CD4-positive, alpha-beta T cell treated with Interleukin-21 for 1 hour (primary cell): ENCODE results near the gene TRIM26.
A peak's percentile ranks its signal among the peaks of the same experiment; 100 is the strongest.
"Not testable (repeated sequence)": the region's sequence is repeated elsewhere in the genome, so short reads cannot be mapped to it uniquely, and the experiment has no call there.

Source experiments
- DNase-seq: peaks from one replicate; pipeline ENCODE4 v3.0.0-alpha.2; 2020

The TRIM26 gene

DNA sequence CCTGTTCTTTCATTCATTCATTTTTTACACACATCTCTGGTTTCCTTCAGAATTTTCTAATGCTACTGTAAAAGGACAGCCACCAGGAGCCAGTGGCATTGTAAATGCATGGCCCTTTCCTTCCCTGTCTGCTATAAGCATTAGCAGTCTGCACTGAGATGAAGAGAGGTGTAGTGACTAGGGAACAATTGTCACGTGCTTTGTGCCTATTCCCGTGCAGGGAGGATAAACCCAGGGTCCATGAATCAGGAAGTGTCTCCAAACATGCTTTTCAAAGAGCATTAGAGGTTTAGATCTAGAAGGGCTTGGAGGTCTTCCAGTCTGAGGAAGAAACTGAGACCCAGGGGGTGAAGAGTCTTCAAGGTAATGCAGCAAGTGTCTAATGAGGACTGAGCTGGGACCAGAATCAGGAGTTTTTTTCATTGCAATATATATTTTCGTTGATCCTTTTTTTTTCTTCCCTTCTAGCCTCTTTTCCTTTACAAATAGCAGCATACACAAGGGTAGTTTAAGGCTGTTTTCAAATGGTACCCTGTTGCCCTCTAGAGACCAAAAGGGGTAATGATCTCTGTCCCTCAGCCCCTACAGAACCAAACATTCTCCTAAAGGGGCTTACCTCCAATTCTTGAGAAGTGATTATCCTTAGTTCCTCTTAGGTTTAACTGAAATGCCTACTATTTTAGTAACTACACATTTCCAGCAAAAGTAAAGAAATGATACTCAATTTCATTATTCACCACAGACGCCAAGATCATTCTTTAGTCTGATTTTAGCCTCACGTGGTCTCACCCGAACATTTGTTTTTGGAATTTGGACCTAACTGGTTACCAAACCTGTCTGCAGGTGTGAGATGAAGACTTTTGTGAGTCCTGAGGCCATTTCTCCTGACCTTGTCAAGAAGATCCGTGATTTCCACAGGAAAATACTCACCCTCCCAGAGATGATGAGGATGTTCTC, 43.3 kb downstream of the TRIM26 start:
- DNase-seq = peak; percentile 51

DNA sequence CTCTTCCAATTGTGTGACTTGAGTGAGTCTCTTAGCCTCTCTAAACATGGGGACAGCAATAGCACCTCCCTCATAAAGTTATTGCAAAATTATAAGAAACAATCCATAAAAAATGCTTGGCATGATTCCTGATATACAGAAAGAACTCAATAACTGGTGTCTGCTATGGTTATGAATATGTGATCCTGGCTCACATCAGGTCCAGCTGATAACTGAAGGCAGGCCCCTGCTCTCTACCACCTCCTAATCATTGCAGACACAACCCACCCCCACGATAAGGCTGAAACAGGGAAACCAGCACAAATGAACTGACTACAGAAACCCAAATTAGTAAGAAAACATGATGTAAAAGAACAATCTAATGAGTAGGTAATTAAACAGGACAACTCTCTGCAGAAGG, 44.5 kb downstream of the TRIM26 start:
- no peak for DNase-seq

DNA sequence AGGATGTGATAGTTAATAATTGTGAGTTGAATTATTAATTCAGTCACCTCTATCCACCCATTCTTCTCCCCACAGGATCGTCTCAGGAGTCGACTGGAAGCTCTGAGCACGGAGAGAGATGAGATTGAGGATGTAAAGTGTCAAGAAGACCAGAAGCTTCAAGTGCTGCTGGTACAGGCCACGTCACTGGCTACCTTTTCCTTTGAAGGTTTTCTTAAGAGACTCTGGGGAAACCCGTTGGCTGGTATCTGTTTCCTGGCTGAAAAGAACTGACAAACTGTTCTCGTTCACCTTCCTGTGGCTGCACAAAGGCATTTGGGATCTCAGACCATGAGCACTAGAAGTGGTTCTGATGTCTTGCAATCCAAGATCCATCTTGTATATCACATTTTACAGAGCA, 46.1 kb downstream of the TRIM26 start:
- peak; percentile 24 for DNase-seq

DNA sequence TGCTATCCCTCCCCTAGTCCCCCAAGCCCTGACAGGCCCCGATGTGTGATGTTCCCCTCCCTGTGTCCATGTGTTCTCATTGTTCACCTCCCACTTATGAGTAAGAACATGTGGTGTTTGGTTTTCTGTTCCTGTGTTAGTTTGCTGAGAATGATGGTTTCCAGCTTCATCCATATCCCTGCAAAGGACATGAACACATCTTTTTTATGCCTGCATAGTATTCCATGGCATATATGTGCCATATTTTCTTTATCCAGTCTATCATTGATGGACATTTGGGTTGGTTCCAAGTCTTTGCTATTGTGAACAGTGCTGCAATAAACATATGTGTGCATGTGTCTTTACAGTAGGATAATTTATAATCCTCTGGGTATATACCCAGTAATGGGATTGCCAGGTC, 48.0 kb downstream of the TRIM26 start:
- DNase-seq = not testable (repeated sequence)

DNA sequence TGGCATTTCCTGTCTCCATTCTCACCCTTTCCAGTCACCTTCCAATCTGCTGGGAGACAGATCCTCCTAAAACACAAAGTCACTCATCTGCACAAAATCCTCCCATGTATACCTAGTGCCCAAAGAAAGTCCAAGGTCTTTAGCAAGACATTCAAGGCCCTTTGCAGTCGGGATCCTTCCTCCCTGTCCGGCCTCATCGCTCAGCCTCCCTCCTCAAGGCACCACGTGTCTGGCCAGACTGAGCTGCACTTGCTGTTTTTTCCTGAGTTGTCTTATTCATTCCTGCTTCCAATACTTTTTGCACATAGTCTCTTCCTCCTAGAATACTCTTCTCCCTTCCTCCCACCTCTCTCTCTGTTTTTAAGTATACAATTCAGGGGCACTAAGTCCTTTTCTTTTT, 48.5 kb downstream of the TRIM26 start:
- DNase-seq = no peak

DNA sequence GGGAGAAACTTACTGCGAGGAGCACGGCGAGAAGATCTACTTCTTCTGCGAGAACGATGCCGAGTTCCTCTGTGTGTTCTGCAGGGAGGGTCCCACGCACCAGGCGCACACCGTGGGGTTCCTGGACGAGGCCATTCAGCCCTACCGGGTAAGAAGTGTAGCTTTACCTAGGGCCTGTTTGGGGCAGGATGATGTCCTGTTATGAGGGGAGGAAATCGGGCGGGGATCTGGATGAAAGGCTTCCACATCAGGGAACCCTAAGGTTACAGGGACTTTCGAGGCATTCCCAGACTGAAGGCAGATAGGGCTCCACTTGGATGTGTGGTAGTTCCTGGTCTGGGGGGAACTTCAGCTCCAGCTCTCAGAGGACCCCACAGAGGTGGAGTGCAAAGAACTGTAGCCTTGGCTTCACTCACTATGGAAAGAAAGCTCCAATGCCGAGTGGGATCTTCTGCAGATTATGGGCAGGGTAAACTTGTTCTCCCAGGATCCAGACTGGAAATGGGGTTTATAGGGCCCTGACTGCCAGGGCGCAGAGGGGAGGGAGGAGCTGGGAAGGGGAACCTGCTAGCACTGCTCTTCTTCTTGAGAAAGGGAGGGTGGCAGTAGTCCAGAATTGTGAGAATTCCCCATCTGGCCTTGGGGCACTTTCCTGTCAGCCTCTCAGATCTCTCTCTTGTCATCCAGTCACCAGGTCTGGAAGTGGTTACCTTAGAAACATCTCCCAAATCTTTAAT, 49.1 kb downstream of the TRIM26 start:
- no peak for DNase-seq

DNA sequence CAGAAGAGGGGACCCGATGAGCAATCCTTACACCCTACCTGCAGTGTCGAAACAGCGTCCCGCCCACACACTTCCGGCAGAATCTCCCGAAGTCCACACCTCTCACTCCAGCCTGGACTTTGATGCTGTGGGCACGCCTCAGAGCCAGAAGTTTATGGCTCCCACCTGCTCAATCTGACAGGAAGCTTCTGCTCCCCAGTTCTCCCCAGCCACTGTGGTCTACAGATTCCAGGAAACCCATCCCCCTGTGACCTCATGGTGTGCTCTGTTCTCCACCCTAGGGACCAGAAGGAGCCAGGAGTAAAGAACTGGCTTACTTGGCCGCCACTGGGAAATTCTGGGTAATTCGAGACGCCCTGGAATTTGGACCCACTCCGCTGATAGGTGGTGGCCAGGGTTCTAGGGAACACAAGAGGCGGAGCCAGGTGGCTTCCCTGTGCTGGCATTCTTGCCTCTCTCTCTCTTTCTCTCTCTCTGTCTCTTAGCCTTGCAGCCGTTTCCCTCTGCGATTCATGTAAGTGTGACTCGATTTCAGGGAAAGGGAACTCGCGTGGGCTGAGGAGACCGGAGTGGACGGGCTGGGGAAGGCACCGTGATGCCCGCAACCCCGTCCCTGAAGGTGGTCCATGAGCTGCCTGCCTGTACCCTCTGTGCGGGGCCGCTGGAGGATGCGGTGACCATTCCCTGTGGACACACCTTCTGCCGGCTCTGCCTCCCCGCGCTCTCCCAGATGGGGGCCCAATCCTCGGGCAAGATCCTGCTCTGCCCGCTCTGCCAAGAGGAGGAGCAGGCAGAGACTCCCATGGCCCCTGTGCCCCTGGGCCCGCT, 49.9 kb downstream of the TRIM26 start, which contains the start of gene TRIM15:
TRIM15 (plus strand) TSS at position 457 of the 828 bp plus-strand sequence; CDS start at position 596, 139 bp downstream.
- DNase-seq = peak; percentile 19

DNA sequence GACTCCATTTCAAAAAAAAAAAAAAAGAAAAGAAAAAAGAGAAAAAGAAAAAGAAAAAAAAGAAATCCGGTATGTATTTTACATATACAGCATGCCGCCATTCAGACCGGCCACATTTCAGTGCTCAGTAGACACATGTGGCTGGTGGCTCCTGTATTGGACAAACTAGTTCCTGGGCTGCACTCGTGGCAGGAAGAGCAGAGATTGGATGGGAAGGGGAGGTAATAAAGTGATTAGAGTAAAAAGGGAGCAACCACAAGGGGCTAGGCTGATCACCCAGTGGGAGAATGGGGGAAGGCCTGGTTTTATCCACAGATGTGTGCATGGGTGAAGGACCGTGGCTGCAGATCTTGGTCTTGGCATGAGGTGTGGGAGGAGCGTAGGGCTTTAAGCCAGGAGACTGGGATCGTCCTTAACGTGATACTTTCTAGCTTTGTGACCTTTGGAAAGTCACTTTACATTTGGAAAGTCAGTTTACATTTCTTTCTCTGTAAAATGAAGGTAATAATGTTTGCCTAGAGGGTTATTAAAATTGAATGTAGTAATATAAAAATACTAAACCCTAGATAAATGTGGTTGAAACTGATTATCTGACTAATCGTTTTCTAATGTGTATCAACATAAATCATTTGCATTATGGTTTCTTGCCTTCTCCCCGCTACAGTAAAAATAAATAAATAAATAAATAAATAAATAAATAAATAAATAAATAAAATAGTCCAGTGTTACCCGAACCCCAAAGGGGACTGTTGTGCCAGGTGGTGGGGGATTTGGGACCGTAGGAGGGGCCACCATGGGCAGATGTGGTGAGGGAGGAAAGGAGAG, 50.7 kb downstream of the TRIM26 start:
- DNase-seq = no peak

DNA sequence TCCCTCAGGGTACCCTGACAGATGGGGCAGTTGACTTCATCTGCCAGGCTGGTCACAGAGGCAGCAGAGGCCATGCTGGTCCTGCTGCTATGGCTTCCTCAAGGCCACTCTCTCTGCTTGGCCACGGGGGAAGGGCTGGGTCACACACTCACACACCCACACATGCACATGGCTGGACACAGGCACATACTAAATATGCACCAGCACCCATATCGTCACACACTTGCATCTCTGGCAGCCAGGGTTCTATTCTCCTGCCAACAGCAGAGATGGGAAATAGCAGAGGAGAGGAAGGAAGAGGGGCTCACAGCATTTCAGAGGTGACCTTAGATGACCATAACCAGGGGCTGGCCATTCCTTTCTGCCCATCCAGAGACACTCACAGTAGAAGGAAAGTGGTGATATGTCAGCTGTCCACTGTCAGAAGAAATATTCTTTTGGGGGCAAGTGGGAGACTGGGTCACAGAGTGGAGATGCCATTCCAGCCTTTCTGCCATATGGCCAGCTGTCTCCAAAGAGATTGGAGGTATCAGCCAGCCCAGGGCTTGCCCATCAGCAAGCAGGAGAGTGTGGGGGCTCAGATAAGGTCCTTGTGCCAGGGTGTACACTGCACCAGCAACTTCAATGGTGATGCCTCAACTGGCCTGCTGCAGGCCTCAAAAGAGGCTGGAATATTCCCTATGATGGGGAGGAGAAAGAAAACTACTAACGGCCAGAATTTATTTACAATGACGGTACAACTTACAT, 52.2 kb downstream of the TRIM26 start, which contains the start of gene TRIM10:
TRIM10 (minus strand) TSS at position 427 of the 747 bp plus-strand sequence; CDS start at position 74, 353 bp downstream.
- no peak for DNase-seq

DNA sequence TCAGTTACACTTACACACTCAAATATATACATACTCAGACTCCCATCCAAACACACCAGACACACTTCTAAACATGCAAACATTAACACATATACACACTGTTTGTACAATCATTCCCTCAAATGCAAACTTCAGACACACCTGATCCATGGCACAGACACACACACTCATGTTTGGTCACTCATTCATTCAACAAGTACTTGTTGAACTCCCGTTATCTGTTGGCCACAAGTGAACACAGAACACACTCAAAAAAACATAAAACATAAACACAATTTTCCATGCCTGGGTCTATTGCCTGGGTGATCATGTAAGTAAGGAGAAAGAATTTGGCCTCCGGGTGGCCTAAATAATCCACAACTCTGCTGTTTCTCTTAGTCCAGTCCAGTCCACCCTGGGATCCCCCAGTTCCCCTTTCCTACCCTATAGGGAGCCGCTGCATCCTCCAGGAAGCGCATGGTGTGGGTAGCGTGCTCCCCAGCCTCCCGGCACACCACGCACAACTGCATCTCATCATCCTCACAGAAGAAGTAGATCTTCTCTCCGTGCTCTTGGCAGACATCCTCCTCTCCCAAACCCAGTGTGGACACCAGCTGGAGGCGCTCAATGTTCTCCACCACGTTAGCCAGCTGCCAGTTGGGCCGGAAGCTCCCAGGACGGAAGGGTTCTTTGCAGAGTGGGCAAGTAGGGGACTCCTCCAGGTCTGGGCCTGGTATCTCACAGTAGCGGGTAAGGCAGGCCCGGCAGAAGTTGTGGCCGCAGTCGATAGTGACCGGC, 53.0 kb downstream of the TRIM26 start:
- no peak for DNase-seq

DNA sequence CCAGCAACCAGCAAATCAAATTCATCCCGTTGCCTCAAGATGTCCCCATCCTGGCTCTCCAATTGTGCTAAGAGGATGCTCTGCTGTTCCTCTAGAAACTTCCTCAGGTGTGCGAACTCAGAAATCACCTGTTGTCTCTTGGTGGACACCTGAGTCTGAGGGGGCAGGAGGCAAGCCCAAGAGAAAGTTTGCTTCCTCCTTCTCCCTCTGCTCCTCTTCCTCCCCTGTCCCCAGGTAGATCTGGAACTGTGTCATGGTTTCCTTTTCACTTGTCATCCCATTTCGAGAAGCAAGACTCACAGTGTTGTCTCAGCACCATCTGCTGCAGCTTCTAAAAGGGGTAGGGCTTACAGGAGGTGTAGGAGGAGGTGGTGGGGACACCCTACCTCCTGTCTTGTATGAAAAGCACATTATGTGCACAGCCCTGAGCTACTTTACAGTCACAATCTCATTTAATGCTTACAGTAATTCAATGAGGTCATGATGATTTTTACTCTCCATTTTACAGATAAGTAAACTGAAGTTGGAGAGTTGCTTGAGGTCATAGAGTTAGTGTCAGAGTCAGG, 54.6 kb downstream of the TRIM26 start:
- DNase-seq = no peak

DNA sequence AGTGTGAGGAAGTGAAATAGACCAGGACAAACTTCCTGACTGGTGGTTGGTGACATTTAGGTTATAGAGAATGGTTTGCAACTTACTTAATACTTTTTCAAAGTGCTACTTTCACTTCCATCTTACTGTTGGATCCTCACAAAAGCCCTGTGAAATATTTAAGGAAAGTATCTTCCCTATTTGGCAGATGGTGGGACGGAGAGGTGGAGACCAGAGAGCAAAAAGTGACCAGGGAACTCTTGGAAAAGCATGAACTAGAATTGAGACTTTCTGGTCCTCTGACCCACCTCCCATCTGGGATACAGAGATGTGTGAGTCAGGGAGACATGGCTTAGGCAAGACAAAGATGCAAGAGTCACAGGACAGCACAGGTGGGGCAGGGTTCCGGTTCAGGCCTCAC, 55.2 kb downstream of the TRIM26 start:
- no peak for DNase-seq

DNA sequence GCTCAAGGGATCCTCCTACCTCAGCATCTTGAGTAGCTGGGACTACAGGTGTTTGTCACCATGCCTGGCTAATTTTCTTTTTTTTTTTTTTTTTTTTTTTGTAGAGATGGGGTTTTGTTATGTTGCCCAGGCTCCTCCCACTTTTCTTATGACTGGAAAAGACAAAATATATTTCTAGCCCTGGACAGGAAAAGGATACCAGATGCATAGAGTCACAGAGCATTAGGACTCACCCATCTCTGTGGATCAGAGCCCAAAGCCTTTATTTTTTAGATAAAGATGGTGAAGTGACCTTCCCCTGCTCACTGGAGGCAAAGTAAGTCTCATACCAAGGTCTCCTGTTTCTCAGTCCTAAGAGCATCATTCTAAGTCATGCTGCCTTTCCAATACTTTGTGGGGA, 55.6 kb downstream of the TRIM26 start:
- no peak for DNase-seq

DNA sequence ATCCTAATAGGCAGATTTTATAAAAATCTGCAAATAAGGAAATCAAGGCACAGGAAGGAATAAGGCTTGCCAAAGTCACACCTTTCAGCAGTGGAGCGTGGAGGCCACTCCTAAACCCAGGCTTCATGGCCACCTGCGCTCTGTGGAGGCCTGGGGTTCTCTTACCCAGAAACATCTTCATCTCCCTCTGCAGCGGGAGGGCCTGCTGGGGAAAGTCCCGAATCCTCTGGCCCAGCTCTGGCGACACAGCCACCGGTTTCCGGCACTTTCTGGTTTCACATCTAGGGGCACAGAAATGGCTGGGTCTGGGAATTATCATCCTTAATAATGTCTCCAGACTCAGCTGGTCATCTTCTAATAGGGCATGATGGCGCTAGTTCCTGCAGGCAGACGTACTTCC, 56.4 kb downstream of the TRIM26 start:
- DNase-seq = no peak

DNA sequence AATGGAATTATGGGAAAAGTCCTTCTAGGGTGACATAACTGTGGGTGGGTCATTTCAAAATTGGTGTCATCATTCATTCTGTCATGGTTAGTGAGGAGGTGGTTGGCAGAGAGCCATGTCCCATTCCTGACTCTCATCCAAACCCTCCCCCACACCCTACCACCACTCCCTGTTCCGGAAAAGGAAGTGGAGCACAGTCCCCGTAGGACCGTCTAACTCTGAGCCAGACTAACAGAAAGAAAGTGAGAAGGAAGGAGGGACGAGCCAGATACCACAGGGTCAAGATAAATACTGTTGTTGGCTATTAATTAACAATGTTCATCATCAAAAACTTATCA, 57.0 kb downstream of the TRIM26 start:
- no peak for DNase-seq

DNA sequence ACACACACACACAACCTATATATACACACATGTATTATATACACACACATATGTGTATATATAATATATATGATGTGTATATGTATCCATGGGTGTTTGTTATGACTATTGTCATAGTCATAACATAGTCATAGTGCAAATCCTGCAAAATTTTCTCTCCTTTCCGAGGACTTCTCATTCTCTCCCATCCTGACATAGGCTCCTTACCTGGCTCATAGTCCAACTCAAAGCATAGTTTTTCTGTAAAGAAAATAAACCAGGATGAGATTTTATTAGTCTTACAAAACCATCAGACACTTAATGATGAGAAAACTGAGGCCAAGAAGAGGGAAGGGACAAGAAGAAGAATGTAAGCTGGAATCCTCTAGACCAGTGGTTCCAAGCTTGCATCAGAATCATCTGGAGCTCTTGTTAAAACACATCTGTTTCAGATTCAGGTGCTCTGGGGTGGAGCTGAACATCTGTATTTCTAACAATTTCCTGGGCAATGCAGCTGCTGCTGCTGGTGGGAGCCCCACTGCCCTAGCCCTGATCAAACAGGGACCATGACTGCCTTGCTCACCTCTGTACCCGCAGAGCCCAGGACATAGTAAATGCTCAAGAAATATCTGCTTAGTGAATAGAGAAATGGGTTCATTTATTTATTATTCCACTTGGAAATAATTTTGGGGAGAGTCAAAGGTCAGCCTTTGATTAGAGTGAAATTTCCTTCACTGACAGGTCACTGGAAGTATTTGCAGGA, 57.5 kb downstream of the TRIM26 start:
- no peak for DNase-seq

DNA sequence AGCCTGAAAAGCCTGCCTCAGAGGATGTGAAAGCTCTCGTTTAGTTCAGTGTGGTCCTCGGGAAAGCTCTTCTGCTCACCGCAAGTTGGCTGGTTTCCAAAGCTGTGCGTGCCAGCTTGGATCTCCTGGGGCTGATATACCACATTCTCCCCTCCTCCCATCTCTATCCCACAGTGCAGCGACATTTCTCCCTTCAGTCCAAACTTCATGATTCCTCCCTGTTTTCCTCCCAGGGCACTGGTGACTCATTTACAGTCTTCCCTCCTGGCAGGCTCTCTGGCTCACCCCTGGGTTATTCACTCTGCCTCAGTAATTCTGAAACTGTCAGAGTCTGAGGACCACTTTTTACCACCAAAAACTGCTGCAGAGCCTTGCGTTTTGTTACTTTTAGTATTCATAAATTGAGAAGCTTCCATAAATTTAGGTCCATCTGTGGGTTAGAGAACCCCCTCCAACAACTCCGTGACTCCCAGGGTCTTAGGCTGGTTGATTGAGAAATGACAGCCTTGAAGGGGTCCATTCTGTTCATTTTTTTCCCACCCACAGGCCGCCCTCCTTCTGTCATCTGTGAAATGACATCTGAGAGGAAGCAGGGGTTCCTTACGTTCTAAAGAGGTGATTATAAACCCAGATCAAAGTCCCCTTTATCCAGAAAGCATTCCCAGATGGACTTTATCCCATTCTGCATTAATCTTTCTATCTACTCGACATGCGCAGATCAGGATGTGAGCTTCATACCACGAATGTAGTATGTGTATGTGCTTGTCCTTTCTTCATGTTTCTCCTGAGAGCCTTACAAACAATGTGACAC, 58.3 kb downstream of the TRIM26 start:
- no peak for DNase-seq

DNA sequence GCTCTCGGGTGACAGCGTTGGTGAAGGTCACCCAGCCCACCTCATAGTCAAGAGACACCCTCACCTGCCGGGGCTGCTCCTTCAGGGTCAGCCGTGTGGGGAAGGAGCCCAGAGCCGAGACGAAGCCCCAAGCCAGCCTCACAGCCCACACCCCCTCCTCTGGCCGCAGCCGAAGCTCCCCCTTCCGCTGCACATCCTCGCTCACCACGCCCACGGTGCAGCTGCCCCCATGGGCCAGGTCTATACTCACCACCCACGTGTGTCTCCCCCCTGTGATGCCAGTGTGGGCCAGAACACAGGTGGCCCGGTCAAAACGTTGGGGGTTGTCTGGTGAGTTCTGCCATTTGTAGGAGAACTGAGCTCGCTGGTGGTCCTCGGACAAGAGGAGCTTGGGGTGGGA, 59.1 kb downstream of the TRIM26 start:
- no peak for DNase-seq
